B cell (primary cell): Measurements from ENCODE around the gene NBL1.
A peak's percentile ranks its signal among the peaks of the same experiment; 100 is the strongest.

ENCODE experiments used
- CTCF ChIP-seq: fragments of 200-600 bp; IDR thresholded peaks from one replicate; pipeline ENCODE4 v1.8.0; 2022; ENCODE audit warnings: antibody characterized with exemption, mild to moderate bottlenecking
- EZH2 ChIP-seq: IDR thresholded peaks from 2 replicates; pipeline ENCODE4 v1.6.1; 2012; ENCODE audit warnings: borderline replicate concordance, low read depth, mild to moderate bottlenecking, moderate library complexity, low read length; ENCODE audit not compliant: insufficient read depth, poor library complexity, severe bottlenecking

- TF ChIP-seq CTCF (peak; percentile 79), EZH2 (no peak)
Observed at GRCh38 chr1:19661721-19662228, 17.7 kb downstream of the NBL1 start.
